Right lobe of liver (tissue), 6 donors: ENCODE data around the gene NPC1. TPM values are rescaled to one million over a fixed set of nuclear protein-coding genes. Genes with fewer than 3 reads are reported as not detected.

Experiments used
- ATAC-seq, 4 donors: fragments of 200-7000 bp; cut with Tn5 transposase; one replicate each; pipeline ENCODE4 v1.9.1; 2020; ENCODE audit warnings: mild to moderate bottlenecking in 4 of 4, moderate library complexity in 4 of 4
- DNase-seq, 3 donors: peaks; one replicate each; pipeline ENCODE4 v3.0.0-alpha.2; 2020
- H3K27ac ChIP-seq, 3 donors: fragments of 200-600 bp; one replicate each; pipeline ENCODE4 v1.8.0; 2022
- H3K27me3 ChIP-seq, 2 donors: fragments of 200-600 bp; one replicate each; pipeline ENCODE4 v1.8.0; 2022
- H3K36me3 ChIP-seq, 4 donors: fragments of 200-600 bp; sonication (generic) in 1 of 4; one replicate each; pipeline versions ENCODE4 v1.5.1 to v1.8.0; 2017 to 2022; ENCODE audit warnings: control low read depth in 1 of 4
- H3K4me1 ChIP-seq, 4 donors: fragments of 200-600 bp; sonication (generic) in 1 of 4; one replicate each; pipeline versions ENCODE4 v1.5.1 to v1.8.0; 2017 to 2022; ENCODE audit warnings: control low read depth in 1 of 4
- H3K4me3 ChIP-seq, 3 donors: fragments of 200-600 bp; one replicate each; pipeline ENCODE4 v1.8.0; 2022
- H3K9me3 ChIP-seq, 4 donors: fragments of 200-600 bp; sonication (generic) in 1 of 4; one replicate each; pipeline versions ENCODE4 v1.5.1 to v1.8.0; 2017 to 2022; ENCODE audit warnings: control low read depth in 1 of 4
- POLR2A ChIP-seq: fragments of 450-650 bp; IDR thresholded peaks from one replicate; pipeline ENCODE4 v1.6.1; 2017; ENCODE audit warnings: antibody characterized with exemption, mild to moderate bottlenecking
- WGBS: methylation state at CpG from one replicate; pipeline ENCODE4 v1.1.6; 2018; ENCODE audit warnings: low coverage, low lambda C conversion rate; ENCODE audit not compliant: insufficient coverage; ENCODE audit errors: missing lambda C conversion rate; 5-methylcytosine and 5-hydroxymethylcytosine counted together
- intact Hi-C, 2 donors: fragments of 100-400 bp; cut with DNase I; formaldehyde crosslinking; loops; one replicate each; pipeline versions ENCODE4 v1.11.2 to v1.14.1; 2022
- total RNA-seq, 6 experiments: library from RNA; depleted of rRNA in 2 of 6; stranded (reverse); fragments of >200 nt in 2 of 6; fragmentation: NEBNext Ultra II Directional in 3 of 6; extraction: Animal tissue kit (Norgen Biotek cat#: 25700) in 3 of 6; gene quantifications; one replicate each; pipeline versions ENCODE4 v1.1.0 to v1.2.4, GENCODE V29; 2016 to 2023
- TF ChIP-seq, protein P1 (sequence below), 4 donors: fragments of 200-600 bp in 3 of 4; fragments of 450-650 bp in 1 of 4; IDR thresholded peaks; one replicate each; pipeline versions ENCODE4 v1.5.1 to v1.8.0; 2016 to 2022; ENCODE audit warnings: antibody characterized with exemption in 4 of 4, mild to moderate bottlenecking in 2 of 4
- donor health status: DM: no; HTN: yes; CAD: no.
- donor health status: DM: no; HTN: no; CAD: no.
- donor health status: DM: no; HTN: no; CAD: no.
- donor health status: DM: no; HTN: yes; CAD: no.
- donor health status: DM: no; HTN: yes; CAD: no.

The NPC1 gene
- total RNA-seq, 6 experiments from 2014 or later: 11.9 to 31.2 (median 20.0) TPM

DNA sequence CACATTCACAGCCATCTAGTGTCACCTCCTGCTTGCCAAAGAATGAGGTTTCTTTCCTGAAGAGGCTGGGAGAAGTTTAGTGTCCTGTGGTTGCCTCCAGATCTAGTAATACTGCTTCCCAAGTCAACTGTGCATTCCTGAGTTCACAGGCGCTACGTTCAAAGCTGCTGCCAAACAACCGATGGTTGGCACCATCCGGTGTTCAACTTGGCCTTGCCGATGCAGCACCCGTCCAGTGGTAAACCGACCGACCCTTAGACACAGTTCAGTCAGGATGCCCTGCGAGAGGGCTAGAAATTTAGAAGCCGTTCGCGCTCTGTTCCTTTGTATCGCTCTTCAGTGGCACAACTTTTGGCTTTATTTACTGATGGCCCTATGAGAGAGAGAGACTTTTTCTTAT, 54.4 kb downstream of the NPC1 start:
- ATAC-seq: peak in 2 of 4 donors; percentile 18 to 23
- 95% methylated on average over 7 of the region's 13 CpGs for WGBS
- intact Hi-C loops: no loop called here

DNA sequence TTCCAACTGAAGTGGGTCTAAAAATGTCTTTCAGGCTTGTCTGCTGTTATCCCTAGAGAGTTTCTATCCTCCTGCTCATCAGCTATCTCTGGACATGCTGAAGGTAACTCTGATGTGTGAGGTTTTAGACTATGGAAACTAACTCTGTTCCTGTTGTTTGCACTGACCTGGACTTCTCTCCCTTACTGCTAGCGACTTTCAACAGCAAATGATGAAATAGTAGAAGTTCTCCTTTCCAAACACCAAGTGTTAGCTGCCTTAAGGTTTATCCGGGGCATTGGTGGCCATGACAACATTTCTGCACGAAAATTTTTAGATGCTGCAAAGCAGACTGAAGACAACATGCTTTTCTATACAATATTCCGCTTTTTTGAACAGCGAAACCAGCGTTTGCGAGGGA, 56.1 kb downstream of the NPC1 start:
- peaks cover 0 to 9% (median 0%) of the 10 kb centered on the region in 4 donors for H3K4me1 ChIP-seq
- no peak overlapping the region for H3K4me3 ChIP-seq
- DNase-seq: no peak
- ATAC-seq: peak; percentile 23 to 66 (median 40)
- no peak for TF ChIP-seq POLR2A
- TF ChIP-seq, protein P1, sequence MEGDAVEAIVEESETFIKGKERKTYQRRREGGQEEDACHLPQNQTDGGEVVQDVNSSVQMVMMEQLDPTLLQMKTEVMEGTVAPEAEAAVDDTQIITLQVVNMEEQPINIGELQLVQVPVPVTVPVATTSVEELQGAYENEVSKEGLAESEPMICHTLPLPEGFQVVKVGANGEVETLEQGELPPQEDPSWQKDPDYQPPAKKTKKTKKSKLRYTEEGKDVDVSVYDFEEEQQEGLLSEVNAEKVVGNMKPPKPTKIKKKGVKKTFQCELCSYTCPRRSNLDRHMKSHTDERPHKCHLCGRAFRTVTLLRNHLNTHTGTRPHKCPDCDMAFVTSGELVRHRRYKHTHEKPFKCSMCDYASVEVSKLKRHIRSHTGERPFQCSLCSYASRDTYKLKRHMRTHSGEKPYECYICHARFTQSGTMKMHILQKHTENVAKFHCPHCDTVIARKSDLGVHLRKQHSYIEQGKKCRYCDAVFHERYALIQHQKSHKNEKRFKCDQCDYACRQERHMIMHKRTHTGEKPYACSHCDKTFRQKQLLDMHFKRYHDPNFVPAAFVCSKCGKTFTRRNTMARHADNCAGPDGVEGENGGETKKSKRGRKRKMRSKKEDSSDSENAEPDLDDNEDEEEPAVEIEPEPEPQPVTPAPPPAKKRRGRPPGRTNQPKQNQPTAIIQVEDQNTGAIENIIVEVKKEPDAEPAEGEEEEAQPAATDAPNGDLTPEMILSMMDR (IDR thresholded peaks at IDR 0.05): no peak
- peak overlapping the region in 1 of 3 donors; percentile 18 for H3K27ac ChIP-seq
- peaks cover 7 to 95% (median 28%) of the 10 kb centered on the region in 4 donors for H3K36me3 ChIP-seq
- no peaks in the 10 kb centered on the region for H3K9me3 ChIP-seq
- intact Hi-C loops: no loop called here
- H3K27me3 ChIP-seq: no peaks in the 10 kb centered on the region
- whole genome bisulfite sequencing: 63% methylated on average over 7 of the region's 7 CpGs

More for the DNA sequence above, 54.4 kb downstream of the NPC1 start:
- H3K4me1 ChIP-seq: peaks cover 0 to 11% (median 0%) of the 10 kb centered on the region in 4 donors
- no peak for DNase-seq
- H3K36me3 ChIP-seq: peaks cover 12 to 95% (median 33%) of the 10 kb centered on the region in 4 donors
- TF ChIP-seq, protein P1 (IDR thresholded peaks at IDR 0.05): no peak
- H3K27me3 ChIP-seq: no peaks in the 10 kb centered on the region
- no peak overlapping the region for H3K4me3 ChIP-seq
- H3K9me3 ChIP-seq: no peaks in the 10 kb centered on the region
- no peak overlapping the region for H3K27ac ChIP-seq

DNA sequence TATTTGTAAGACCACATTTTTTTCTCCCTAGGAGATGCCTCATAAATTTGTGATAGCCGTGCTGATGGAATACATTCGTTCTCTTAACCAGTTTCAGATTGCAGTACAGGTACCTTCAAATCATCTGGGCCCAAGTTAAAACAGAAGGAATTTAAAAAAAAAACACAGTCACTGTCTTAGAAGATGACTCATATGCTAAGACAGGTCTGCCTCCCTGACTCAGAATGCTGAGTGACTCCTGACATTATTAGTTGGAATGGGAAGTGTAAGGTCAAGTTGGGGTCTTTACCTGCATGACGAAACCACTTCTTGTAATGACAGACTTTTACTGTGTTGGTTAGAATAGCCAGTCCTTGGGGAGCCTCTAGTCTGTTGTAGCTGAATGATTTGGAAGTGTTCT, 56.7 kb downstream of the NPC1 start:
- ATAC-seq (no peak), DNase-seq (no peak)
- Histone ChIP-seq H3K36me3 (peaks cover 7 to 90% (median 25%) of the 10 kb centered on the region in 4 donors), H3K4me1 (peaks cover 0 to 9% (median 0%) of the 10 kb centered on the region in 4 donors), H3K4me3 (no peak overlapping the region), H3K9me3 (no peaks in the 10 kb centered on the region), H3K27ac (peak overlapping the region in 1 of 3 donors; percentile 18), H3K27me3 (no peaks in the 10 kb centered on the region)
- WGBS: 89% methylated on average over 3 of the region's 3 CpGs
- intact Hi-C loops: loop anchor here in 1 of 2 donors (10.0 kb wide), 1 partner anchor 45 kb away; no protein-coding TSS in a partner anchor
- no peak for TF ChIP-seq POLR2A
- TF ChIP-seq, protein P1 (IDR thresholded peaks at IDR 0.05): no peak

DNA sequence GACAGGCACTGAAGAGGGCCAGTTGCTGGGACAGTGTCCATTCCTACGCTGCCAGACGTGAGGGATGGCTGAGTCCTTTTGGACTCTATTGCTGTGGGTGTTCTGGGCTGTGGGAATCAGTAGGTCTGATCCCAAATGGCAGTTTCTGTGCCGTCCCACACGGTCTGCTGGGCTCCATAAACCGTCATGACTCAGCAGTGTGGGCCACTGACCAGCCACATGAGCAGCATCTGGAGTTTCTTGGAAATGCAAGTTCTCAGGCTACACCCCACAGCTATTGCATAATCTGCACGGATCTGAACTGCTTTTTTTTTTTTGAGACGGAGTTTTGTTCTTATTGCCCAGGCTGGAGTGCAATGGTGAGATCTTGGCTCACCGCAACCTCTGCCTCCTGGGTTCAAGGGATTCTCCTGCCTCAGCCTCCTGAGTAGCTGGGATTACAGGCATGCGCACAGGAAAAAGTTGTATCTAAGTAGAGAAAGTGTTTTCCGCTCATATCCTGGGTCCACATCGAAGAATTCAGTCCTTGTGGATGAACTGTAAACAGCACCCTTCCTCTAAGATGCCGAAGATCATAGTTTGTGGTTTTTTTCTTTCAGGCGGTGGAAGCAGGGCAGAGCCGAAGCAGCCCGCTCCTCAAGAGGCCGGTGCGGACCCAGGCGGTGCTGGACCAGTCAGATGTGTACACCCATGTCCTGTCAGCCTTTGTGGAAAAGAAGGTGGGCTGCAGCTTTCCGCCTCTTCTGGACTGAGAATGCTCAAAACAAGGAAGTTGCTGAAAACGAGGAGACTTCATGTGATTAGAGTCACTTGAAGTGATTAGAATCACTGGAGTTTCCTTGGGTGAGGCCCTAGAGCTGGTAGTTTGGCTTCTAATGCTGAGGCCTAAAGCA, 57.5 kb downstream of the NPC1 start:
- 88% methylated on average over 14 of the region's 20 CpGs for WGBS
- H3K27ac ChIP-seq: peak overlapping the region in 1 of 3 donors; percentile 48
- H3K9me3 ChIP-seq: no peaks in the 10 kb centered on the region
- TF ChIP-seq, protein P1 (IDR thresholded peaks at IDR 0.05): no peak
- no peak for TF ChIP-seq POLR2A
- no peak overlapping the region for H3K4me3 ChIP-seq
- intact Hi-C loops: loop anchor here in 1 of 2 donors (10.0 kb wide), 1 partner anchor 46 kb away; no protein-coding TSS in a partner anchor
- H3K27me3 ChIP-seq: no peaks in the 10 kb centered on the region
- ATAC-seq (peak; percentile 20 to 50 (median 32)), DNase-seq (no peak)
- peaks cover 0 to 13% (median 0%) of the 10 kb centered on the region in 4 donors for H3K4me1 ChIP-seq
- peaks cover 7 to 83% (median 21%) of the 10 kb centered on the region in 4 donors for H3K36me3 ChIP-seq
